Right atrium auricular region (tissue), 2 donors: ENCODE data around the gene GOLPH3L. TPM values are rescaled to one million over a fixed set of nuclear protein-coding genes. Genes with fewer than 3 reads are reported as not detected.

ENCODE experiments used
- DNase-seq: peaks from one replicate; pipeline ENCODE4 v3.0.0-alpha.2; 2019; ENCODE audit warnings: low spot score
- H3K27ac ChIP-seq, 2 donors: fragments of 200-600 bp; sonication (generic); 1 replicate in 1 of 2; 2 replicates in 1 of 2; pipeline ENCODE4 v1.5.1; 2016 to 2019
- H3K27me3 ChIP-seq, 2 donors: fragments of 200-600 bp; sonication (generic); one replicate each; pipeline versions ENCODE4 v1.5.1 to v1.6.0; 2017 to 2019
- H3K36me3 ChIP-seq: fragments of 200-600 bp; sonication (generic); one replicate; pipeline ENCODE4 v1.5.1; 2016
- H3K4me1 ChIP-seq, 2 donors: fragments of 200-600 bp; sonication (generic); one replicate each; pipeline versions ENCODE4 v1.5.1 to v1.6.0; 2017 to 2019
- H3K4me3 ChIP-seq, 2 donors: fragments of 200-600 bp; sonication (generic); 1 replicate in 1 of 2; 2 replicates in 1 of 2; pipeline ENCODE4 v1.5.1; 2017 to 2019; ENCODE audit warnings: mild to moderate bottlenecking in 1 of 2, moderate library complexity in 1 of 2
- H3K9me3 ChIP-seq, 2 donors: fragments of 200-600 bp; sonication (generic); one replicate each; pipeline ENCODE4 v1.5.1; 2019
- total RNA-seq, 2 donors: library from RNA; depleted of rRNA; stranded (reverse); fragments of >200 nt; gene quantifications; one replicate each; pipeline ENCODE4 v1.1.0, GENCODE V29; 2016
- TF ChIP-seq, protein P1 (sequence below), 2 donors: fragments of 200-600 bp; sonication (generic); IDR thresholded peaks; one replicate each; pipeline ENCODE4 v1.5.1; 2019; ENCODE audit warnings: antibody characterized with exemption in 2 of 2

GOLPH3L gene
- total RNA-seq, 2 donors from 2014 or later, result 11.3 to 12.7 TPM

DNA sequence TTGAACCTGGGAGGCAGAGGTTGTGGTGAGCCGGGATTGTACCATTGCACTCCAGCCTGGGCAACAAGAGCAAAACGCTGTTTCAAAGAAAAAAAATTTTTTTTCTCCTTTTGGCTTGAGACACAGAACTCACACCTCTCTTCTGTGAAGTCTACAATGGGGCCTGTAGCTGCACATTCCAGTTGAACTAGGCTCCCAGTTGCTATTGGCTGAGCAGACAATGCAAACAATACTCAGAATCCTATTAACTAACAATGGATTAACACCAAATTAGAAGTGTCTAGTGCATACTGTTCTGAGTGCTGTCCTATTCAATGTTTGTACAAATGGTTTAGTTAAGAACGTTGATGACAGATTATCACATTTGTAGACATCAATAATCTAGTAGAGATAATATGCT, 100.0 kb downstream of the GOLPH3L start:
- Histone ChIP-seq H3K4me3 (no peak overlapping the region), H3K9me3 (no peaks in the 10 kb centered on the region), H3K36me3 (no peaks in the 10 kb centered on the region), H3K4me1 (no peaks in the 10 kb centered on the region), H3K27ac (no peak overlapping the region), H3K27me3 (no peaks in the 10 kb centered on the region)
- DNase-seq, result no peak
- TF ChIP-seq, protein P1, sequence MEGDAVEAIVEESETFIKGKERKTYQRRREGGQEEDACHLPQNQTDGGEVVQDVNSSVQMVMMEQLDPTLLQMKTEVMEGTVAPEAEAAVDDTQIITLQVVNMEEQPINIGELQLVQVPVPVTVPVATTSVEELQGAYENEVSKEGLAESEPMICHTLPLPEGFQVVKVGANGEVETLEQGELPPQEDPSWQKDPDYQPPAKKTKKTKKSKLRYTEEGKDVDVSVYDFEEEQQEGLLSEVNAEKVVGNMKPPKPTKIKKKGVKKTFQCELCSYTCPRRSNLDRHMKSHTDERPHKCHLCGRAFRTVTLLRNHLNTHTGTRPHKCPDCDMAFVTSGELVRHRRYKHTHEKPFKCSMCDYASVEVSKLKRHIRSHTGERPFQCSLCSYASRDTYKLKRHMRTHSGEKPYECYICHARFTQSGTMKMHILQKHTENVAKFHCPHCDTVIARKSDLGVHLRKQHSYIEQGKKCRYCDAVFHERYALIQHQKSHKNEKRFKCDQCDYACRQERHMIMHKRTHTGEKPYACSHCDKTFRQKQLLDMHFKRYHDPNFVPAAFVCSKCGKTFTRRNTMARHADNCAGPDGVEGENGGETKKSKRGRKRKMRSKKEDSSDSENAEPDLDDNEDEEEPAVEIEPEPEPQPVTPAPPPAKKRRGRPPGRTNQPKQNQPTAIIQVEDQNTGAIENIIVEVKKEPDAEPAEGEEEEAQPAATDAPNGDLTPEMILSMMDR (IDR thresholded peaks at IDR 0.05), result no peak

Other genes with a start within 250 kb of the GOLPH3L start
- gene TARS2, start 209.7 kb downstream of the GOLPH3L start, total RNA-seq, result 10 to 100 TPM; 10.5 to 18.1 TPM
- 10 to 100 TPM; 28.6 to 37.2 TPM for gene ECM1, start 189.0 kb downstream of the GOLPH3L start, total RNA-seq
- not detected for gene FALEC, start 181.4 kb downstream of the GOLPH3L start, total RNA-seq
- gene ADAMTSL4, start 147.7 kb downstream of the GOLPH3L start, total RNA-seq, result 10 to 100 TPM; 21.9 to 41.1 TPM
- 100 to 1,000 TPM in 1 of 2 donors, 10 to 100 TPM in 1; 96.7 to 146 TPM for gene MCL1, start 117.5 kb downstream of the GOLPH3L start, total RNA-seq
- gene ENSA, start 67.5 kb downstream of the GOLPH3L start, total RNA-seq, result 100 to 1,000 TPM in 1 of 2 donors, 10 to 100 TPM in 1; 81.7 to 139 TPM
- gene HORMAD1, start 23.7 kb upstream of the GOLPH3L start, total RNA-seq, result under 1 TPM in 1 of 2 donors, not detected in 1; 0.31 TPM
- 10 to 100 TPM in 1 of 2 donors, 1 to 10 TPM in 1; 7.3 to 33.2 TPM for gene CTSS, start 68.6 kb upstream of the GOLPH3L start, total RNA-seq
- 1 to 10 TPM; 7.5 to 9.4 TPM for gene CTSK, start 111.1 kb upstream of the GOLPH3L start, total RNA-seq
- gene ARNT, start 179.4 kb upstream of the GOLPH3L start, total RNA-seq, result 10 to 100 TPM; 28.3 to 40.3 TPM
- under 1 TPM; 0.28 to 0.41 TPM for gene CTXND2, start 190.0 kb upstream of the GOLPH3L start, total RNA-seq
- 10 to 100 TPM; 18.6 to 18.9 TPM for gene SETDB1, start 229.2 kb upstream of the GOLPH3L start, total RNA-seq